ENCODE results near the gene ELF5. TPM values are rescaled to one million over a fixed set of nuclear protein-coding genes. Genes with fewer than 3 reads are reported as not detected.
A peak's percentile ranks its signal among the peaks of the same experiment; 100 is the strongest.

ELF5 gene
- total RNA-seq, 4 donors from 2014 or later = not detected

DNA sequence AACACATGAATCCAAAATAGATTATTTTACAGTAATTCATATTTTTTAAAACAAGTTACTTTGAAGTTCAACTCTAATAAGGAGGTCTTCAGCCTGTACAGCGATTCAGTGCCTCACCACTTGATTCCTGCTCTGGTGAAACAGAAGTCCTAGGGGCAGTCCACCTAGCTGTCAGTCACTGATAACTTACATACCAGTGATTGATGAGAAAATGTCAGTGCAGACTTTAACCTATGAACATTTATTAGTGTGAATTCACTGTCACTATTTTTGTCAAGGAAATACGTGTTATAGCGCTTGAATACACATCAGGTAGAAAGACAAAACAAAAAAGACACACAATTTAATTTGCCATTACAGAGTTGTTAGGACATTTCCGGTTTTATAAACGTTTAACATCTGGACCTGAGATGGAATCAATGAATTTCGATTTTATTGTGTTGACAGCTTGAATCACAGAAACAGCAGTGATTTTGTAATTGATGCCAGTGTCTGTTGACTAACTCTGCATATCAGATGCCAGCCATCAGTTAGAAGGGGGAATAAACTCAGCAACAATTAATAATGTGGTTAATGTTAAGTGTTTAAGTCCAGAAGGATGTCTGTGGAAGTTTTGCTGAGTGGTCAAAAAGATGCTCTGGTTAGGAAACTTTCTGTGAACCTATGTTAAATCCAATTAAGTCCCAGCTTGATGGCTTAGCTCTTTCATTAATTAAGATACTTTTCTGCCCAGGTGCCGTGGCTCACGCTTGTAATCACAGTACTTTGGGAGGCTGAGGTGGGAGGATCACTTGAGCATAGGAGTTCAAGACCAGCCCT lies 34.5 kb downstream of the ELF5 start:
- WGBS, 2 donors = 71 to 75% methylated on average over 8 of the region's 8 CpGs
- H3K36me3 ChIP-seq = peaks cover 0 to 4% (median 0%) of the 10 kb centered on the region in 3 donors
- no peak for DNase-seq (ENCODE audit: low spot score in 2 of 2)
- peaks cover 0 to 3% (median 0%) of the 10 kb centered on the region in 4 donors for H3K4me1 ChIP-seq
- TF ChIP-seq, protein P1, sequence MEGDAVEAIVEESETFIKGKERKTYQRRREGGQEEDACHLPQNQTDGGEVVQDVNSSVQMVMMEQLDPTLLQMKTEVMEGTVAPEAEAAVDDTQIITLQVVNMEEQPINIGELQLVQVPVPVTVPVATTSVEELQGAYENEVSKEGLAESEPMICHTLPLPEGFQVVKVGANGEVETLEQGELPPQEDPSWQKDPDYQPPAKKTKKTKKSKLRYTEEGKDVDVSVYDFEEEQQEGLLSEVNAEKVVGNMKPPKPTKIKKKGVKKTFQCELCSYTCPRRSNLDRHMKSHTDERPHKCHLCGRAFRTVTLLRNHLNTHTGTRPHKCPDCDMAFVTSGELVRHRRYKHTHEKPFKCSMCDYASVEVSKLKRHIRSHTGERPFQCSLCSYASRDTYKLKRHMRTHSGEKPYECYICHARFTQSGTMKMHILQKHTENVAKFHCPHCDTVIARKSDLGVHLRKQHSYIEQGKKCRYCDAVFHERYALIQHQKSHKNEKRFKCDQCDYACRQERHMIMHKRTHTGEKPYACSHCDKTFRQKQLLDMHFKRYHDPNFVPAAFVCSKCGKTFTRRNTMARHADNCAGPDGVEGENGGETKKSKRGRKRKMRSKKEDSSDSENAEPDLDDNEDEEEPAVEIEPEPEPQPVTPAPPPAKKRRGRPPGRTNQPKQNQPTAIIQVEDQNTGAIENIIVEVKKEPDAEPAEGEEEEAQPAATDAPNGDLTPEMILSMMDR (IDR thresholded peaks at IDR 0.05) = no peak
- TF ChIP-seq EP300 (IDR thresholded peaks at IDR 0.05) (no peak), POLR2A (IDR thresholded peaks at IDR 0.05) (no peak)
- H3K4me3 ChIP-seq = no peak overlapping the region
- no peaks in the 10 kb centered on the region for H3K27me3 ChIP-seq
- no peak overlapping the region for H3K27ac ChIP-seq
- H3K9me3 ChIP-seq = no peaks in the 10 kb centered on the region

- Histone ChIP-seq H3K27ac (no peak overlapping the region), H3K4me1 (peaks cover 0 to 3% (median 0%) of the 10 kb centered on the region in 4 donors), H3K27me3 (no peaks in the 10 kb centered on the region), H3K36me3 (peaks cover 0 to 26% (median 9%) of the 10 kb centered on the region in 3 donors), H3K4me3 (no peak overlapping the region), H3K9me3 (no peaks in the 10 kb centered on the region)
- no peak for DNase-seq (ENCODE audit: low spot score in 2 of 2)
- 93 to 95% methylated on average over 4 of the region's 4 CpGs for WGBS, 2 donors
- TF ChIP-seq, protein P1 (IDR thresholded peaks at IDR 0.05) = no peak
Measured at GRCh38 chr11:34476849-34477248, 36.7 kb downstream of the ELF5 start.

- Histone ChIP-seq H3K27ac (no peak overlapping the region), H3K4me1 (peaks cover 0 to 3% (median 0%) of the 10 kb centered on the region in 4 donors), H3K4me3 (no peak overlapping the region), H3K36me3 (peaks cover 2 to 38% (median 19%) of the 10 kb centered on the region in 3 donors), H3K9me3 (no peaks in the 10 kb centered on the region), H3K27me3 (no peaks in the 10 kb centered on the region)
- 13 to 24% methylated on average over 3 of the region's 3 CpGs for WGBS, 2 donors
- TF ChIP-seq POLR2A (IDR thresholded peaks at IDR 0.05) (no peak), EP300 (IDR thresholded peaks at IDR 0.05) (no peak)
- TF ChIP-seq, protein P1 (IDR thresholded peaks at IDR 0.05) = no peak
- DNase-seq (ENCODE audit: low spot score in 2 of 2) = no peak
Measured at GRCh38 chr11:34475656-34476055, 37.9 kb downstream of the ELF5 start.

- peaks cover 2 to 58% (median 30%) of the 10 kb centered on the region in 3 donors for H3K36me3 ChIP-seq
- WGBS, 2 donors = 94 to 96% methylated on average over 4 of the region's 4 CpGs
- no peaks in the 10 kb centered on the region for H3K9me3 ChIP-seq
- no peaks in the 10 kb centered on the region for H3K27me3 ChIP-seq
- H3K4me1 ChIP-seq = peaks cover 0 to 3% (median 0%) of the 10 kb centered on the region in 4 donors
- no peak for DNase-seq (ENCODE audit: low spot score in 2 of 2)
- TF ChIP-seq, protein P1 (IDR thresholded peaks at IDR 0.05) = no peak
- no peak for TF ChIP-seq POLR2A (IDR thresholded peaks at IDR 0.05)
- TF ChIP-seq EP300 (IDR thresholded peaks at IDR 0.05) = no peak
- H3K4me3 ChIP-seq = no peak overlapping the region
- no peak overlapping the region for H3K27ac ChIP-seq
Measured at GRCh38 chr11:34473603-34474169, 39.9 kb downstream of the ELF5 start.

GRCh38 chr11:34468209-34468841 lies 45.3 kb downstream of the ELF5 start:
- DNase-seq (ENCODE audit: low spot score in 2 of 2) = no peak
- 87 to 92% methylated on average over 8 of the region's 8 CpGs for WGBS, 2 donors
- Histone ChIP-seq H3K4me3 (no peak overlapping the region), H3K4me1 (no peaks in the 10 kb centered on the region), H3K27ac (no peak overlapping the region), H3K27me3 (no peaks in the 10 kb centered on the region), H3K36me3 (peaks cover 9 to 99% (median 48%) of the 10 kb centered on the region in 3 donors), H3K9me3 (peaks cover 0 to 22% (median 0%) of the 10 kb centered on the region in 4 donors)
- TF ChIP-seq, protein P1 (IDR thresholded peaks at IDR 0.05) = peak in 2 of 5 experiments; percentile 28 to 50
- no peak for TF ChIP-seq POLR2A (IDR thresholded peaks at IDR 0.05)
